HepG2 (cell line): Measurements from ENCODE around the gene CD300LF. TPM values are rescaled to one million over a fixed set of nuclear protein-coding genes. Genes with fewer than 3 reads are reported as not detected.

ENCODE experiments used
- ATF1 ChIP-seq: IDR thresholded peaks from 2 replicates; pipeline ENCODE4 v1.6.1; 2016; ENCODE audit warnings: mild to moderate bottlenecking, control low read depth
- FIP1L1 ChIP-seq: fragments of 200-400 bp; formaldehyde crosslinking; IDR thresholded peaks from 2 replicates; pipeline ENCODE4 v1.6.1; 2018; ENCODE audit warnings: low read depth, mild to moderate bottlenecking, low read length, moderate library complexity, borderline replicate concordance; ENCODE audit not compliant: insufficient read depth
- ISX ChIP-seq: sonication (generic); formaldehyde crosslinking; conservative IDR thresholded peaks from 2 replicates; pipeline ENCODE4 v1.5.0; 2020; ENCODE audit warnings: missing genetic modification reagents
- REPIN1 ChIP-seq: sonication (generic); formaldehyde crosslinking; IDR thresholded peaks from 2 replicates; pipeline ENCODE4 v1.8.0; 2022; ENCODE audit warnings: missing genetic modification reagents, low read depth, mild to moderate bottlenecking, borderline replicate concordance
- SMAD3 ChIP-seq: sonication (generic); formaldehyde crosslinking; IDR thresholded peaks from 2 replicates; pipeline ENCODE4 v1.4.0; 2020; ENCODE audit warnings: missing genetic modification reagents
- SRY ChIP-seq: sonication (generic); formaldehyde crosslinking; IDR thresholded peaks from 2 replicates; pipeline ENCODE4 v1.8.0; 2022; ENCODE audit warnings: mild to moderate bottlenecking, missing genetic modification reagents
- ZFP1 ChIP-seq: IDR thresholded peaks from 2 replicates; pipeline ENCODE4 v1.6.1; 2016
- ZNF20 ChIP-seq: sonication (generic); formaldehyde crosslinking; IDR thresholded peaks from 2 replicates; pipeline ENCODE4 v1.4.0; 2020; ENCODE audit warnings: mild to moderate bottlenecking, moderate library complexity, missing genetic modification reagents
- ZNF598 ChIP-seq: sonication (generic); formaldehyde crosslinking; IDR thresholded peaks from 2 replicates; pipeline ENCODE4 v1.5.1; 2020; ENCODE audit warnings: mild to moderate bottlenecking, missing genetic modification reagents, borderline replicate concordance
- polyA plus RNA-seq, 8 experiments: library from polyadenylated mRNA; depleted of rRNA in 3 of 8; stranded (reverse) in 7 of 8; unstranded in 1 of 8; fragments of >200 nt; fragmentation: Illumina TruSeq in 4 of 8; extraction: Trizol in 4 of 8; gene quantifications; 2 replicates each; pipeline versions ENCODE4 v1.2.1 to v1.2.3, GENCODE V29; 2011 to 2016; ENCODE audit warnings: low read depth in 4 of 8, missing spikeins in 1 of 8, mixed read lengths in 1 of 8; ENCODE audit not compliant: insufficient read depth in 1 of 8
- total RNA-seq, 5 experiments: library from RNA; depleted of rRNA; stranded (reverse); fragments of >200 nt; fragmentation: Illumina TruSeq; extraction: Trizol; gene quantifications; 2 replicates each; pipeline ENCODE4 v1.2.3, GENCODE V29; 2016; ENCODE audit warnings: low read depth in 1 of 5
- TF ChIP-seq, protein P1 (sequence below): IDR thresholded peaks from 2 replicates; pipeline ENCODE4 v1.4.0; 2020; ENCODE audit warnings: mild to moderate bottlenecking, missing genetic modification reagents
- TF ChIP-seq, protein P2 (sequence below): sonication (generic); formaldehyde crosslinking; IDR thresholded peaks from 2 replicates; pipeline ENCODE4 v1.4.0; 2020; ENCODE audit warnings: mild to moderate bottlenecking, missing genetic modification reagents, borderline replicate concordance
- TF ChIP-seq, protein P3 (sequence below): conservative IDR thresholded peaks from 2 replicates; pipeline ENCODE4 v1.6.1; 2018; ENCODE audit warnings: missing genetic modification reagents
- TF ChIP-seq, protein P4 (sequence below): sonication (generic); formaldehyde crosslinking; IDR thresholded peaks from 2 replicates; pipeline ENCODE4 v1.9.0; 2021; ENCODE audit warnings: mild to moderate bottlenecking, missing genetic modification reagents
- TF ChIP-seq, protein P5 (sequence below): sonication (generic); formaldehyde crosslinking; IDR thresholded peaks from 2 replicates; pipeline ENCODE4 v1.5.0; 2020; ENCODE audit warnings: missing genetic modification reagents

The CD300LF gene
- total and polyA plus RNA-seq, 2 of the 13 experiments (the other 11 are each of a cell fraction or from before 2014, with no cell fraction given): not detected

DNA sequence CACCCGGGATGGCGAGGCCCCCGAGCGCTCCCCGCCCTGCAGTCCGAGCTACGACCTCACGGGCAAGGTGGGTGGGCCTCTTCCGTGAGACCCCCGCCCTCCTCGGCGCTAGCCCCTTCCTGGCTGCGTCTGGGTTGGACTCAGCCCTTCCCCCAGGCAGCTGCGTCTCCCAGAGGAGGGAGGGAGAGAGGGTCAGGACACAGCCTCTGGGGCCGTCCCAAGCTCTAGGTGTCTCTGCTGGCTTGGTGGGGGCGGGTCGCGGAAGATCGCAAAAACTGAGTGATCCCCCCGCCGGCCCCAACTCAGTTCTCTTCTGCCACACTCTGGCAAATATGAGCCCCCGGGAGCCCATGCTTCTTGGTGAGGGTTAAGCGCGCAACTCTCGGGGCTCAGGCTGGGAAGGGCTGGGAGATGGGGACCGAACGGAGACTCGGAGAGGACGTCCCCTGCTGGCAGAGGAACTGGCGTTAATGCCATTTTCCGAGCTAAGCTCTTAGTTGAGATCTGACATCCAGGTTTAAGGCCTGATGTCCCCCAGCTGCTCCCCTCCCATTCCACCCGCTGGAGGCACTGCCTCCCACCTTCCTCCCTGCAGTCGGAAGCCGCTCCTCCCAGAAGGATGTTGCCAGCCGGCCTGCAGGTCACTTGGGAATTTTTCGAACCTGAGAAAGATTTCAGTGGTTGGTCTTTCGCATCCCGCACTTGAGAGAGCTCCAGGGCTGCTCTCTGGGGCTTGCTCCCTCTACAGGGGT lies 24.8 kb upstream of the CD300LF start (continued):
- TF ChIP-seq, protein P1, sequence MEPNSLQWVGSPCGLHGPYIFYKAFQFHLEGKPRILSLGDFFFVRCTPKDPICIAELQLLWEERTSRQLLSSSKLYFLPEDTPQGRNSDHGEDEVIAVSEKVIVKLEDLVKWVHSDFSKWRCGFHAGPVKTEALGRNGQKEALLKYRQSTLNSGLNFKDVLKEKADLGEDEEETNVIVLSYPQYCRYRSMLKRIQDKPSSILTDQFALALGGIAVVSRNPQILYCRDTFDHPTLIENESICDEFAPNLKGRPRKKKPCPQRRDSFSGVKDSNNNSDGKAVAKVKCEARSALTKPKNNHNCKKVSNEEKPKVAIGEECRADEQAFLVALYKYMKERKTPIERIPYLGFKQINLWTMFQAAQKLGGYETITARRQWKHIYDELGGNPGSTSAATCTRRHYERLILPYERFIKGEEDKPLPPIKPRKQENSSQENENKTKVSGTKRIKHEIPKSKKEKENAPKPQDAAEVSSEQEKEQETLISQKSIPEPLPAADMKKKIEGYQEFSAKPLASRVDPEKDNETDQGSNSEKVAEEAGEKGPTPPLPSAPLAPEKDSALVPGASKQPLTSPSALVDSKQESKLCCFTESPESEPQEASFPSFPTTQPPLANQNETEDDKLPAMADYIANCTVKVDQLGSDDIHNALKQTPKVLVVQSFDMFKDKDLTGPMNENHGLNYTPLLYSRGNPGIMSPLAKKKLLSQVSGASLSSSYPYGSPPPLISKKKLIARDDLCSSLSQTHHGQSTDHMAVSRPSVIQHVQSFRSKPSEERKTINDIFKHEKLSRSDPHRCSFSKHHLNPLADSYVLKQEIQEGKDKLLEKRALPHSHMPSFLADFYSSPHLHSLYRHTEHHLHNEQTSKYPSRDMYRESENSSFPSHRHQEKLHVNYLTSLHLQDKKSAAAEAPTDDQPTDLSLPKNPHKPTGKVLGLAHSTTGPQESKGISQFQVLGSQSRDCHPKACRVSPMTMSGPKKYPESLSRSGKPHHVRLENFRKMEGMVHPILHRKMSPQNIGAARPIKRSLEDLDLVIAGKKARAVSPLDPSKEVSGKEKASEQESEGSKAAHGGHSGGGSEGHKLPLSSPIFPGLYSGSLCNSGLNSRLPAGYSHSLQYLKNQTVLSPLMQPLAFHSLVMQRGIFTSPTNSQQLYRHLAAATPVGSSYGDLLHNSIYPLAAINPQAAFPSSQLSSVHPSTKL: no peak
- TF ChIP-seq ZNF598 (CRISPR knock-in tag) (0 out of 2 replicates have a peak, but pooled peaks have one; percentile 6), ISX (CRISPR knock-in tag) (no peak), REPIN1 (no peak), FIP1L1 (no peak), ZNF20 (CRISPR knock-in tag) (no peak), ATF1 (no peak), SMAD3 (CRISPR knock-in tag) (no peak), ZFP1 (CRISPR knock-in tag) (no peak), SRY (no peak; the same call in 1 of the 2 replicates)
- TF ChIP-seq, protein P2, sequence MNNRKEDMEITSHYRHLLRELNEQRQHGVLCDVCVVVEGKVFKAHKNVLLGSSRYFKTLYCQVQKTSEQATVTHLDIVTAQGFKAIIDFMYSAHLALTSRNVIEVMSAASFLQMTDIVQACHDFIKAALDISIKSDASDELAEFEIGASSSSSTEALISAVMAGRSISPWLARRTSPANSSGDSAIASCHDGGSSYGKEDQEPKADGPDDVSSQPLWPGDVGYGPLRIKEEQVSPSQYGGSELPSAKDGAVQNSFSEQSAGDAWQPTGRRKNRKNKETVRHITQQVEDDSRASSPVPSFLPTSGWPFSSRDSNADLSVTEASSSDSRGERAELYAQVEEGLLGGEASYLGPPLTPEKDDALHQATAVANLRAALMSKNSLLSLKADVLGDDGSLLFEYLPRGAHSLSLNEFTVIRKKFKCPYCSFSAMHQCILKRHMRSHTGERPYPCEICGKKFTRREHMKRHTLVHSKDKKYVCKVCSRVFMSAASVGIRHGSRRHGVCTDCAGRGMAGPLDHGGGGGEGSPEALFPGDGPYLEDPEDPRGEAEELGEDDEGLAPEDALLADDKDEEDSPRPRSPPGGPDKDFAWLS: 0 out of 2 replicates have a peak, but pooled peaks have one; percentile 8
- TF ChIP-seq, protein P3, sequence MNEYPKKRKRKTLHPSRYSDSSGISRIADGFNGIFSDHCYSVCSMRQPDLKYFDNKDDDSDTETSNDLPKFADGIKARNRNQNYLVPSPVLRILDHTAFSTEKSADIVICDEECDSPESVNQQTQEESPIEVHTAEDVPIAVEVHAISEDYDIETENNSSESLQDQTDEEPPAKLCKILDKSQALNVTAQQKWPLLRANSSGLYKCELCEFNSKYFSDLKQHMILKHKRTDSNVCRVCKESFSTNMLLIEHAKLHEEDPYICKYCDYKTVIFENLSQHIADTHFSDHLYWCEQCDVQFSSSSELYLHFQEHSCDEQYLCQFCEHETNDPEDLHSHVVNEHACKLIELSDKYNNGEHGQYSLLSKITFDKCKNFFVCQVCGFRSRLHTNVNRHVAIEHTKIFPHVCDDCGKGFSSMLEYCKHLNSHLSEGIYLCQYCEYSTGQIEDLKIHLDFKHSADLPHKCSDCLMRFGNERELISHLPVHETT (CRISPR knock-in tag): no peak
- TF ChIP-seq, protein P4, sequence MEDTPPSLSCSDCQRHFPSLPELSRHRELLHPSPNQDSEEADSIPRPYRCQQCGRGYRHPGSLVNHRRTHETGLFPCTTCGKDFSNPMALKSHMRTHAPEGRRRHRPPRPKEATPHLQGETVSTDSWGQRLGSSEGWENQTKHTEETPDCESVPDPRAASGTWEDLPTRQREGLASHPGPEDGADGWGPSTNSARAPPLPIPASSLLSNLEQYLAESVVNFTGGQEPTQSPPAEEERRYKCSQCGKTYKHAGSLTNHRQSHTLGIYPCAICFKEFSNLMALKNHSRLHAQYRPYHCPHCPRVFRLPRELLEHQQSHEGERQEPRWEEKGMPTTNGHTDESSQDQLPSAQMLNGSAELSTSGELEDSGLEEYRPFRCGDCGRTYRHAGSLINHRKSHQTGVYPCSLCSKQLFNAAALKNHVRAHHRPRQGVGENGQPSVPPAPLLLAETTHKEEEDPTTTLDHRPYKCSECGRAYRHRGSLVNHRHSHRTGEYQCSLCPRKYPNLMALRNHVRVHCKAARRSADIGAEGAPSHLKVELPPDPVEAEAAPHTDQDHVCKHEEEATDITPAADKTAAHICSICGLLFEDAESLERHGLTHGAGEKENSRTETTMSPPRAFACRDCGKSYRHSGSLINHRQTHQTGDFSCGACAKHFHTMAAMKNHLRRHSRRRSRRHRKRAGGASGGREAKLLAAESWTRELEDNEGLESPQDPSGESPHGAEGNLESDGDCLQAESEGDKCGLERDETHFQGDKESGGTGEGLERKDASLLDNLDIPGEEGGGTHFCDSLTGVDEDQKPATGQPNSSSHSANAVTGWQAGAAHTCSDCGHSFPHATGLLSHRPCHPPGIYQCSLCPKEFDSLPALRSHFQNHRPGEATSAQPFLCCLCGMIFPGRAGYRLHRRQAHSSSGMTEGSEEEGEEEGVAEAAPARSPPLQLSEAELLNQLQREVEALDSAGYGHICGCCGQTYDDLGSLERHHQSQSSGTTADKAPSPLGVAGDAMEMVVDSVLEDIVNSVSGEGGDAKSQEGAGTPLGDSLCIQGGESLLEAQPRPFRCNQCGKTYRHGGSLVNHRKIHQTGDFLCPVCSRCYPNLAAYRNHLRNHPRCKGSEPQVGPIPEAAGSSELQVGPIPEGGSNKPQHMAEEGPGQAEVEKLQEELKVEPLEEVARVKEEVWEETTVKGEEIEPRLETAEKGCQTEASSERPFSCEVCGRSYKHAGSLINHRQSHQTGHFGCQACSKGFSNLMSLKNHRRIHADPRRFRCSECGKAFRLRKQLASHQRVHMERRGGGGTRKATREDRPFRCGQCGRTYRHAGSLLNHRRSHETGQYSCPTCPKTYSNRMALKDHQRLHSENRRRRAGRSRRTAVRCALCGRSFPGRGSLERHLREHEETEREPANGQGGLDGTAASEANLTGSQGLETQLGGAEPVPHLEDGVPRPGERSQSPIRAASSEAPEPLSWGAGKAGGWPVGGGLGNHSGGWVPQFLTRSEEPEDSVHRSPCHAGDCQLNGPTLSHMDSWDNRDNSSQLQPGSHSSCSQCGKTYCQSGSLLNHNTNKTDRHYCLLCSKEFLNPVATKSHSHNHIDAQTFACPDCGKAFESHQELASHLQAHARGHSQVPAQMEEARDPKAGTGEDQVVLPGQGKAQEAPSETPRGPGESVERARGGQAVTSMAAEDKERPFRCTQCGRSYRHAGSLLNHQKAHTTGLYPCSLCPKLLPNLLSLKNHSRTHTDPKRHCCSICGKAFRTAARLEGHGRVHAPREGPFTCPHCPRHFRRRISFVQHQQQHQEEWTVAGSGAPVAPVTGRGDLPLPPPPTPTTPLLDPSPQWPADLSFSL: peak; percentile 45; the same call in 1 of the 2 replicates
- TF ChIP-seq, protein P5, sequence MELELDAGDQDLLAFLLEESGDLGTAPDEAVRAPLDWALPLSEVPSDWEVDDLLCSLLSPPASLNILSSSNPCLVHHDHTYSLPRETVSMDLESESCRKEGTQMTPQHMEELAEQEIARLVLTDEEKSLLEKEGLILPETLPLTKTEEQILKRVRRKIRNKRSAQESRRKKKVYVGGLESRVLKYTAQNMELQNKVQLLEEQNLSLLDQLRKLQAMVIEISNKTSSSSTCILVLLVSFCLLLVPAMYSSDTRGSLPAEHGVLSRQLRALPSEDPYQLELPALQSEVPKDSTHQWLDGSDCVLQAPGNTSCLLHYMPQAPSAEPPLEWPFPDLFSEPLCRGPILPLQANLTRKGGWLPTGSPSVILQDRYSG (CRISPR knock-in tag): no peak
